HEK293T (cell line): ENCODE data around the gene ADAM22.

ENCODE experiments used
- BHLHE40 ChIP-seq: fragments of 450-650 bp; IDR thresholded peaks from 2 replicates; pipeline ENCODE4 v1.6.1; 2016; ENCODE audit warnings: mild to moderate bottlenecking, moderate library complexity, borderline replicate concordance
- CTBP1 ChIP-seq: fragments of 450-650 bp; IDR thresholded peaks from 2 replicates; pipeline ENCODE4 v1.6.1; 2016; ENCODE audit warnings: borderline replicate concordance
- ELF4 ChIP-seq: fragments of 450-650 bp; IDR thresholded peaks from 2 replicates; pipeline ENCODE4 v1.6.1; 2017; ENCODE audit warnings: antibody characterized with exemption
- FOXA1 ChIP-seq: fragments of 450-650 bp; IDR thresholded peaks from 2 replicates; pipeline ENCODE4 v1.6.1; 2016; ENCODE audit warnings: mild to moderate bottlenecking
- FOXK2 ChIP-seq: fragments of 450-650 bp; IDR thresholded peaks from 2 replicates; pipeline ENCODE4 v1.6.1; 2016; ENCODE audit warnings: mild to moderate bottlenecking
- FOXM1 ChIP-seq: fragments of 450-650 bp; IDR thresholded peaks from 2 replicates; pipeline ENCODE4 v1.6.1; 2017; ENCODE audit warnings: mild to moderate bottlenecking, borderline replicate concordance
- HDGF ChIP-seq: fragments of 450-650 bp; IDR thresholded peaks from 2 replicates; pipeline ENCODE4 v1.6.1; 2017; ENCODE audit warnings: antibody characterized with exemption, borderline replicate concordance
- NFRKB ChIP-seq: fragments of 450-650 bp; IDR thresholded peaks from 2 replicates; pipeline ENCODE4 v1.6.1; 2016; ENCODE audit warnings: mild to moderate bottlenecking, moderate library complexity
- SP1 ChIP-seq: fragments of 450-650 bp; IDR thresholded peaks from 2 replicates; pipeline ENCODE4 v1.6.1; 2017
- TARDBP ChIP-seq: fragments of 450-650 bp; IDR thresholded peaks from 2 replicates; pipeline ENCODE4 v1.6.1; 2016
- TF ChIP-seq, protein P1 (sequence below): fragments of 450-650 bp; IDR thresholded peaks from 2 replicates; pipeline ENCODE4 v1.6.1; 2016

DNA sequence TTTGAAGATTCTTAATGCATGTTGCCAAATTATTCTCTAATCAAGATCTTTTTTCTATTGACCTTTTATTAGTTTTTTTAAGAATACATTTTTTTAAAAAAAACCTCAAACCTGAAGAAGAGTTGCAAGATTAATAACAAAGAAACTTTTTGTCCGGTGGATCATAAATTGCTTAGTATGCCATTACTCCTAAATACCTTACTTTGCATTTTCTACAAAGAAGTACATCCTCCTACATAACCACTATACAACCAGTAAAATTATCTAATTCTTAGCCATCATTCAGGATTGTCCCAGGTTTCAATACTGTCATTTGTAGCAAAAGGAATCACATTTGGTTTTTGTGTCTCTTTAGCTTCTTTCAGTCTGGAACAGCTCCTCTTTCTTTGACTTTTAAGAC is 207.9 kb downstream of the ADAM22 start:
- TF ChIP-seq NFRKB (no peak), HDGF (no peak), BHLHE40 (no peak), FOXA1 (no peak), TARDBP (no peak), SP1 (no peak), CTBP1 (no peak), FOXM1 (no peak), FOXK2 (no peak), ELF4 (no peak)
- TF ChIP-seq, protein P1, sequence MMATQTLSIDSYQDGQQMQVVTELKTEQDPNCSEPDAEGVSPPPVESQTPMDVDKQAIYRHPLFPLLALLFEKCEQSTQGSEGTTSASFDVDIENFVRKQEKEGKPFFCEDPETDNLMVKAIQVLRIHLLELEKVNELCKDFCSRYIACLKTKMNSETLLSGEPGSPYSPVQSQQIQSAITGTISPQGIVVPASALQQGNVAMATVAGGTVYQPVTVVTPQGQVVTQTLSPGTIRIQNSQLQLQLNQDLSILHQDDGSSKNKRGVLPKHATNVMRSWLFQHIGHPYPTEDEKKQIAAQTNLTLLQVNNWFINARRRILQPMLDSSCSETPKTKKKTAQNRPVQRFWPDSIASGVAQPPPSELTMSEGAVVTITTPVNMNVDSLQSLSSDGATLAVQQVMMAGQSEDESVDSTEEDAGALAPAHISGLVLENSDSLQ: no peak
